Neural cell (in vitro differentiated cells): Measurements from ENCODE around the gene FN1. TPM values are rescaled to one million over a fixed set of nuclear protein-coding genes. Genes with fewer than 3 reads are reported as not detected.
"Not testable (repeated sequence)": the region's sequence is repeated elsewhere in the genome, so short reads cannot be mapped to it uniquely, and the experiment has no call there.

Source experiments
- H2AFZ ChIP-seq: fragments of 200-600, 300-800 bp; sonication (generic), shearing (Covaris generic); 2 replicates; pipeline ENCODE4 v1.6.0; 2014; ENCODE audit warnings: low read depth, mild to moderate bottlenecking, antibody characterized with exemption, low read length, moderate library complexity
- H3F3A ChIP-seq: fragments of 200-600 bp; shearing (Covaris generic); 2 replicates; pipeline ENCODE4 v1.6.1; 2016; ENCODE audit warnings: mild to moderate bottlenecking, moderate library complexity, mixed read lengths, antibody characterized with exemption, low read length; ENCODE audit not compliant: insufficient read depth, poor library complexity, severe bottlenecking
- H3K27ac ChIP-seq: fragments of 200-600, 300-800 bp; sonication (generic), shearing (Covaris generic); 2 replicates; pipeline ENCODE4 v1.5.1; 2014; ENCODE audit warnings: mild to moderate bottlenecking, low read length, moderate library complexity
- H3K27me3 ChIP-seq: fragments of 300-800, 200-600 bp; sonication (generic), shearing (Covaris generic); 2 replicates; pipeline ENCODE4 v1.6.0; 2014; ENCODE audit warnings: mild to moderate bottlenecking, low read depth, low read length, moderate library complexity; ENCODE audit not compliant: insufficient read depth
- H3K36me3 ChIP-seq: fragments of 300-800, 200-600 bp; sonication (generic), shearing (Covaris generic); 2 replicates; pipeline ENCODE4 v1.5.1; 2014; ENCODE audit warnings: mild to moderate bottlenecking, antibody characterized with exemption, low read length, moderate library complexity; ENCODE audit not compliant: insufficient read depth
- H3K4me2 ChIP-seq: fragments of 300-800, 200-600 bp; sonication (generic), shearing (Covaris generic); 2 replicates; pipeline ENCODE4 v1.6.0; 2014; ENCODE audit warnings: mild to moderate bottlenecking, low read length
- H3K4me3 ChIP-seq: fragments of 300-800, 200-600 bp; sonication (generic), shearing (Covaris generic); 2 replicates; pipeline ENCODE4 v1.5.1; 2014; ENCODE audit warnings: mild to moderate bottlenecking, low read length, moderate library complexity
- H3K79me2 ChIP-seq: fragments of 200-600 bp; shearing (Covaris generic); replicated peaks from 2 replicates; pipeline ENCODE4 v1.6.0; 2014; ENCODE audit warnings: mild to moderate bottlenecking, low read length, moderate library complexity; ENCODE audit not compliant: insufficient read depth
- H3K9ac ChIP-seq: fragments of 300-800, 200-600 bp; sonication (generic), shearing (Covaris generic); 2 replicates; pipeline ENCODE4 v1.6.1; 2016; ENCODE audit warnings: mild to moderate bottlenecking, low read length, mixed read lengths
- H3K9me2 ChIP-seq: fragments of 200-600 bp; shearing (Covaris generic); 2 replicates; pipeline ENCODE4 v1.6.1; 2016; ENCODE audit warnings: mild to moderate bottlenecking, low read length, mixed read lengths; ENCODE audit not compliant: insufficient read depth
- H3K9me3 ChIP-seq: fragments of 200-600, 300-800 bp; sonication (generic), shearing (Covaris generic); 2 replicates; pipeline ENCODE4 v1.6.1; 2016; ENCODE audit warnings: mild to moderate bottlenecking, mixed run types, low read length, moderate library complexity, mixed read lengths
- H4K20me1 ChIP-seq: fragments of 200-600 bp; shearing (Covaris generic); 2 replicates; pipeline ENCODE4 v1.6.1; 2016; ENCODE audit warnings: mild to moderate bottlenecking, mixed run types; ENCODE audit not compliant: insufficient read depth
- EP300 ChIP-seq: fragments of 450-650 bp; conservative IDR thresholded peaks from 2 replicates; pipeline ENCODE4 v1.6.1; 2014; ENCODE audit warnings: antibody characterized with exemption, mild to moderate bottlenecking, moderate library complexity; ENCODE audit not compliant: poor library complexity, severe bottlenecking
- EZH2 ChIP-seq: fragments of 200-600, 300-800 bp; shearing (Covaris generic), sonication (generic); IDR thresholded peaks from 2 replicates; pipeline ENCODE4 v1.6.1; 2014; ENCODE audit warnings: antibody characterized with exemption, low read length, borderline replicate concordance, mild to moderate bottlenecking; ENCODE audit not compliant: insufficient read depth, poor library complexity, severe bottlenecking
- MXI1 ChIP-seq: fragments of 450-650 bp; conservative IDR thresholded peaks from 2 replicates; pipeline ENCODE4 v1.6.1; 2014; ENCODE audit warnings: antibody characterized with exemption, mild to moderate bottlenecking; ENCODE audit not compliant: poor library complexity, severe bottlenecking
- POLR2AphosphoS5 ChIP-seq: IDR thresholded peaks from 2 replicates; pipeline ENCODE4 v1.6.1; 2012
- RAD21 ChIP-seq: fragments of 450-650 bp; conservative IDR thresholded peaks from 2 replicates; pipeline ENCODE4 v1.6.1; 2014; ENCODE audit warnings: antibody characterized with exemption, mild to moderate bottlenecking, moderate library complexity
- SMC3 ChIP-seq: fragments of 450-650 bp; conservative IDR thresholded peaks from 2 replicates; pipeline ENCODE4 v1.6.1; 2014; ENCODE audit warnings: antibody characterized with exemption, mild to moderate bottlenecking, moderate library complexity; ENCODE audit not compliant: poor library complexity
- TAF1 ChIP-seq: IDR thresholded peaks from 2 replicates; pipeline ENCODE4 v1.6.1; 2012; ENCODE audit warnings: low read depth
- polyA plus RNA-seq: library from polyadenylated mRNA; depleted of rRNA; stranded (reverse); fragments of >200 nt; gene quantifications from 2 replicates; pipeline ENCODE4 v1.2.3, GENCODE V29; 2014
- TF ChIP-seq, protein P1 (sequence below): fragments of 450-650 bp; IDR thresholded peaks from 2 replicates; pipeline ENCODE4 v1.5.1; 2014; ENCODE audit warnings: antibody characterized with exemption, mild to moderate bottlenecking, moderate library complexity; ENCODE audit not compliant: poor library complexity, severe bottlenecking
- TF ChIP-seq, protein P2 (sequence below): IDR thresholded peaks from 2 replicates; pipeline ENCODE4 v1.6.1; 2012; ENCODE audit warnings: borderline replicate concordance

Gene FN1
- polyA plus RNA-seq, 1 donor from 2014 or later = 0.93 TPM

GRCh38 chr2:215311625-215312396 lies 124.1 kb downstream of the FN1 start, which contains the start of gene ATIC:
Gene ATIC, plus strand, starts transcription at chr2:215312059. Its CDS starts 84 bp downstream, at chr2:215312143.
- H3K4me3 ChIP-seq = peak within 1 kb of the TSS; percentile 70
- no peaks in the 10 kb centered on the region for H3K27me3 ChIP-seq
- no peak for TF ChIP-seq EZH2
- TF ChIP-seq, protein P1, sequence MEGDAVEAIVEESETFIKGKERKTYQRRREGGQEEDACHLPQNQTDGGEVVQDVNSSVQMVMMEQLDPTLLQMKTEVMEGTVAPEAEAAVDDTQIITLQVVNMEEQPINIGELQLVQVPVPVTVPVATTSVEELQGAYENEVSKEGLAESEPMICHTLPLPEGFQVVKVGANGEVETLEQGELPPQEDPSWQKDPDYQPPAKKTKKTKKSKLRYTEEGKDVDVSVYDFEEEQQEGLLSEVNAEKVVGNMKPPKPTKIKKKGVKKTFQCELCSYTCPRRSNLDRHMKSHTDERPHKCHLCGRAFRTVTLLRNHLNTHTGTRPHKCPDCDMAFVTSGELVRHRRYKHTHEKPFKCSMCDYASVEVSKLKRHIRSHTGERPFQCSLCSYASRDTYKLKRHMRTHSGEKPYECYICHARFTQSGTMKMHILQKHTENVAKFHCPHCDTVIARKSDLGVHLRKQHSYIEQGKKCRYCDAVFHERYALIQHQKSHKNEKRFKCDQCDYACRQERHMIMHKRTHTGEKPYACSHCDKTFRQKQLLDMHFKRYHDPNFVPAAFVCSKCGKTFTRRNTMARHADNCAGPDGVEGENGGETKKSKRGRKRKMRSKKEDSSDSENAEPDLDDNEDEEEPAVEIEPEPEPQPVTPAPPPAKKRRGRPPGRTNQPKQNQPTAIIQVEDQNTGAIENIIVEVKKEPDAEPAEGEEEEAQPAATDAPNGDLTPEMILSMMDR = no peak
- TF ChIP-seq EP300 = peak; percentile 12
- TF ChIP-seq SMC3 = no peak
- peak; percentile 9 for TF ChIP-seq POLR2AphosphoS5
- TF ChIP-seq MXI1 = peak; percentile 81
- peak; percentile 43 for TF ChIP-seq RAD21
- TF ChIP-seq, protein P2, sequence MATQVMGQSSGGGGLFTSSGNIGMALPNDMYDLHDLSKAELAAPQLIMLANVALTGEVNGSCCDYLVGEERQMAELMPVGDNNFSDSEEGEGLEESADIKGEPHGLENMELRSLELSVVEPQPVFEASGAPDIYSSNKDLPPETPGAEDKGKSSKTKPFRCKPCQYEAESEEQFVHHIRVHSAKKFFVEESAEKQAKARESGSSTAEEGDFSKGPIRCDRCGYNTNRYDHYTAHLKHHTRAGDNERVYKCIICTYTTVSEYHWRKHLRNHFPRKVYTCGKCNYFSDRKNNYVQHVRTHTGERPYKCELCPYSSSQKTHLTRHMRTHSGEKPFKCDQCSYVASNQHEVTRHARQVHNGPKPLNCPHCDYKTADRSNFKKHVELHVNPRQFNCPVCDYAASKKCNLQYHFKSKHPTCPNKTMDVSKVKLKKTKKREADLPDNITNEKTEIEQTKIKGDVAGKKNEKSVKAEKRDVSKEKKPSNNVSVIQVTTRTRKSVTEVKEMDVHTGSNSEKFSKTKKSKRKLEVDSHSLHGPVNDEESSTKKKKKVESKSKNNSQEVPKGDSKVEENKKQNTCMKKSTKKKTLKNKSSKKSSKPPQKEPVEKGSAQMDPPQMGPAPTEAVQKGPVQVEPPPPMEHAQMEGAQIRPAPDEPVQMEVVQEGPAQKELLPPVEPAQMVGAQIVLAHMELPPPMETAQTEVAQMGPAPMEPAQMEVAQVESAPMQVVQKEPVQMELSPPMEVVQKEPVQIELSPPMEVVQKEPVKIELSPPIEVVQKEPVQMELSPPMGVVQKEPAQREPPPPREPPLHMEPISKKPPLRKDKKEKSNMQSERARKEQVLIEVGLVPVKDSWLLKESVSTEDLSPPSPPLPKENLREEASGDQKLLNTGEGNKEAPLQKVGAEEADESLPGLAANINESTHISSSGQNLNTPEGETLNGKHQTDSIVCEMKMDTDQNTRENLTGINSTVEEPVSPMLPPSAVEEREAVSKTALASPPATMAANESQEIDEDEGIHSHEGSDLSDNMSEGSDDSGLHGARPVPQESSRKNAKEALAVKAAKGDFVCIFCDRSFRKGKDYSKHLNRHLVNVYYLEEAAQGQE = peak; percentile 22
- TF ChIP-seq TAF1 = no peak
- no peak within 1 kb of the TSS for H3K27ac ChIP-seq
- H2AFZ ChIP-seq = peak within 1 kb of the TSS; percentile 31
- H3F3A ChIP-seq = no peaks in the 10 kb centered on the region
- H3K36me3 ChIP-seq = no peaks in the 10 kb centered on the region
- H3K9me3 ChIP-seq = no peaks in the 10 kb centered on the region
- H3K9ac ChIP-seq = peak within 1 kb of the TSS; percentile 58
- no peaks in the 10 kb centered on the region for H3K79me2 ChIP-seq
- no peaks in the 10 kb centered on the region for H3K9me2 ChIP-seq
- no peaks in the 10 kb centered on the region for H4K20me1 ChIP-seq
- H3K4me2 ChIP-seq = no peak within 1 kb of the TSS

DNA sequence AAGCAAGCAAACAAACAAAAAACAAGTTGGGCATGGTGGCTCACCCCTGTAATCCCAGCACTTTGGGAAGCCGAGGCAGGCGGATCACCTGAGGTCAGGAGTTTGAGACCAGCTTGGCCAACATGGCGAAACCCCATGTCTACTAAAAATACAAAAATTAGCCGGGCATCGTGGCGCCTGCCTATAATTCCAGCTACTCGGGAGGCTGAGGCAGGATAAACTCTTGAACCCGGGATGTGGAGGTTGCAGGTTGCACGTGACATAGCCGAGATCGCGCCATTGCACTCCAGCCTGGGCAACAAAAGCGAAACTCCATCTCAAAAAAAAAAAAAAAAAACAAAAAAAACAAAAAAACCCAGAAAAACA lies 124.6 kb downstream of the FN1 start:
- H3K9ac ChIP-seq, H3K9me2 ChIP-seq: not testable (repeated sequence)

More for the DNA sequence above, 124.6 kb downstream of the FN1 start:
- H3K79me2 ChIP-seq, H4K20me1 ChIP-seq, H3K4me2 ChIP-seq, H3K27ac ChIP-seq, H3F3A ChIP-seq, H3K9me3 ChIP-seq, H3K27me3 ChIP-seq, H3K36me3 ChIP-seq: not testable (repeated sequence)
- Histone ChIP-seq H3K4me3 (peak overlapping the region; percentile 70), H2AFZ (peak overlapping the region; percentile 31)

Other genes with a start within 250 kb of the FN1 start
- 4.9 and 9.5 TPM in 2 replicates for gene ATIC, start 124.0 kb downstream of the FN1 start, polyA plus RNA-seq